AG09309 (cell line): ENCODE measurements around the gene DBNL.
"Not testable (repeated sequence)": the region's sequence is repeated elsewhere in the genome, so short reads cannot be mapped to it uniquely, and the experiment has no call there.

Experiments used
- DNase-seq: peaks from one replicate; pipeline ENCODE4 v3.0.0-alpha.2; 2010; ENCODE audit warnings: low read depth
- H3K4me3 ChIP-seq: 2 replicates; pipeline ENCODE4 v1.5.1; 2011; ENCODE audit warnings: mild to moderate bottlenecking, low read depth, low read length, moderate library complexity; ENCODE audit not compliant: control insufficient read depth
- CTCF ChIP-seq: IDR thresholded peaks from 2 replicates; pipeline ENCODE4 v1.5.1; 2011; ENCODE audit warnings: mild to moderate bottlenecking, low read depth, low read length, inconsistent platforms; ENCODE audit not compliant: insufficient read depth, control insufficient read depth; ENCODE audit errors: missing control alignments

The DBNL gene

DNA sequence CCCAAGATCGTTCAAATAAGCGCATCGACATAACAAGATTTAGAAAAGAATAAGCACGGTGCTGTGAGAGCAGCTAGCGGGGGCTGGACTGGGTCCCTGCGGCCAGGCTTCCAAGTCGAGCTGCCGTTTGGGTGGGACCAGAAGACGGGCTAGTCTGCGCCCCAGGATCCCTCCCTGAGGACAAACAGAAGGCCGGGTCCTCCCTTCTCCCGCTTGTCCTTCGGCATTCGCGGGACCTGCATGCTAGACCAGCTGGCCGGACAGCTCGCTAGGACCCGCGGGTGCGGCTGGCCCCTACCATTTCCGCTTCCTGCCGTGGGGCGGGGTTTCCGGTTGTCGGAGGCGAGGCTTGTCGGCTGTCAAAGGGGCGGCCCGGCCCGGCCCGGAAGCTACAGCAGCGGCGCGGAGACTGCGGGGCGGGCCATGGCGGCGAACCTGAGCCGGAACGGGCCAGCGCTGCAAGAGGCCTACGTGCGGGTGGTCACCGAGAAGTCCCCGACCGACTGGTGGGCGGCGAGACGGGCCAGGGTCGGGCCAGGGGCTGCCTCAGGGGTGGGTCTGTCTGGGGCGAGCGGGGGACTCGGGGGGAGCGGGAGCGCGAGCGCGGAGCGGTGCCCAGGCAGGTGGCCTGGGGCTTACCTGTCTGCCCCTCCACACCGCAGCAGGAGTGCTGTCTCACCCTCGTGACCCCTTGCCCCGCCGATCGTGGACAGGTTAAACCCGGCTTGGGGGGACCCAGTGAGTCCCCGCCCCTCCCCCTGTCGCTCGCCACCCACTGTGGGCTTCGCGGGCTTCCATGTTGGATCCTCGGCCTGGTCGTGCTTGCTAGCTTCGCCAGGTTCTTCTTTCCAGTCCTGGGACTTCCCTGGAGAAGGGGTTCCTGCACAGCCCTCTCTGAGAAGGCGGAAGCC is at the start of gene DBNL:
TSS of gene DBNL (plus strand) at position 388 of the 911 bp plus-strand sequence. CDS start at position 424, 36 bp downstream.
- H3K4me3 ChIP-seq: peak within 1 kb of the TSS; percentile 93
- TF ChIP-seq CTCF: no peak
- DNase-seq: peak; percentile 20

DNA sequence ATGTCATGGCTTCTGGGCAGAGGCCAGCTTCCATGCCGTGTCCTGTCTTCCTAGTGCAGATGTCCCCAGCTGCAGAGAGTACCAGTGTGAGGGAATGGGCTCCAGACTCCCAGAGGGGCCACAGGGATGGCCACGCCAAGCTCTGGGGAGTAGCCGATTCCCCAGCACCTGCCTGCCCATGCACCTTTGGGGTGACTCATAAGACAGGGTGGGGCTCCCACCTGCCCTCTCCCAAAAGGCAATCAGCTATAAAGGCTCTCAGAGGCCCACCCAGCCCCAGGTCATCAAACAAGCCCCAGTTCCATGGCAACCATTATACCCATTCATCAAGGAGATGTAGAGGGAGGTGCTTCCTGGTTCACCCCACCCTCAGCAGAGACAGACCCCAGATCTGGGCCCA is 47.0 kb upstream of the DBNL start, which contains the start of gene SPDYE1:
TSS of gene SPDYE1 (plus strand) at position 366 of the 400 bp plus-strand sequence. CDS start 2,053 bp downstream, outside the sequence.
- not testable (repeated sequence) for DNase-seq, H3K4me3 ChIP-seq

- DNase-seq, H3K4me3 ChIP-seq: not testable (repeated sequence)
Observed at GRCh38 chr7:44012081-44012480, 32.4 kb upstream of the DBNL start.

- not testable (repeated sequence) for DNase-seq, H3K4me3 ChIP-seq
Observed at GRCh38 chr7:44015090-44015489, 29.4 kb upstream of the DBNL start.

DNA sequence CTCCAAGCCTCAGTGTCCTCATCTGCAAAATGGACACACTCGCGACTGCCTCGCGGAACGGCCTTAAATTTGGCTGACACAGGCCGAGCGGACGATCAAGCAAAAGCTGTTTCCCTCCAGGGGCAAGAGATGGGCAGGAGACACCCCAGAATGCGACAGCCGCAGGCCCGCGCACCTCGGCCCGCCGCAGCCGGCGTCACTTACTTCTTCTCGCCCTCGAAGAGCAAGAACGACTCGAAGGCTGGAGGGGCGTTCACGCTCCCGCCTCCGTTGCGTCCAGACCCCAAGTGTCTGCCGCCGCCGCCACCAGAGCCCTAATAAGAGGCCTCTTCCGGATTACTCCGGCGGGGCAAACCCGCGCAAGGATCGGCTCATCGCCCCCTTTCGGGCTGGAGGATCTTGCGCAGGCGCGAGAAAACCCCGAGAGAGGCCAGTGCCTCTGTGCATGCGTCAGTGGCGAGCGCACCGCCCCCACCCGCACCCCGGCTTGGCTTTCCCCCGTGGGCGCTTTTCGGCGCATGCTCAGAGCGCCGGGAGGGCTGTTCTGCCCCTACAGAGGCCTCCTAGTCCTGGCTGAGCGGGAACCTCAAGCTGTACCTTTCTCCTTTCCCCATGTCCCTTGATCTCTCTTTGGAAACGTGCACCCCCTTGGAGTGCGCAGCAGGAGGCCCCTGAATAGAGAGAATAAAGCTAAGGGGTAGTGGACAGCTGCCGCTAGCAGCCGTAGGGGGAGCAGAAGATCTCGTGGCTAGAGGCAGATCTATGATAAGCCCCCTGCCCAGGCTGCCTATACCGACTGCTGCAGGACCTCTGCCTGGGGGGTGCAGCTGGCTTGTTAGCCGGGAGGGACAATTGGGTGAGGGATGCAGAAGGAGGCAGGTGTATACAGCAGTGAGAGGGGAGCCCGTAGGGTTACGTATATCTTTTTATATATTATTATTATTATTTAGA is 25.4 kb upstream of the DBNL start:
- peak; percentile 71 for TF ChIP-seq CTCF

GRCh38 chr7:44019825-44020224 is 24.7 kb upstream of the DBNL start:
- DNase-seq, H3K4me3 ChIP-seq: not testable (repeated sequence)

More for the DNA sequence above, 25.4 kb upstream of the DBNL start:
- peak overlapping the region; percentile 75 for H3K4me3 ChIP-seq
- DNase-seq: peak; percentile 78

DNA sequence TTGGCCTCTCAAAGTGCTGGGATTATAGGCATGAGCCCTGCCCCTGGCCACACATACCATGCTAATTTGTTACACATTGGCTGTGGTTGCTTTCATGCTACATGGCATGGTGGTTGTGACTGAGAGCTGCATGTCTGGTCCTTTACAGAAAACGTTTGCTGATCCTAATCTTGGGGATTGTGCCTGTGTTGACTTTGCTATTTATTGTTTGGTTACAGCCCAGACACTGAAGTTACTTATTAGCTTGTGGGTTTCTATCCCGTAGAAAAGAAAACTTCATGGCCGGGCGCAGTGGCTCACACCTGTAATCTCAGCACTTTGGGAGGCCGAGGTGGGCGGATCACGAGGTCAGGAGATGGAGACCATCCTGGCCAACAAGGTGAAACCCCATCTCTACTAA is 22.4 kb upstream of the DBNL start:
- not testable (repeated sequence) for H3K4me3 ChIP-seq, DNase-seq

DNA sequence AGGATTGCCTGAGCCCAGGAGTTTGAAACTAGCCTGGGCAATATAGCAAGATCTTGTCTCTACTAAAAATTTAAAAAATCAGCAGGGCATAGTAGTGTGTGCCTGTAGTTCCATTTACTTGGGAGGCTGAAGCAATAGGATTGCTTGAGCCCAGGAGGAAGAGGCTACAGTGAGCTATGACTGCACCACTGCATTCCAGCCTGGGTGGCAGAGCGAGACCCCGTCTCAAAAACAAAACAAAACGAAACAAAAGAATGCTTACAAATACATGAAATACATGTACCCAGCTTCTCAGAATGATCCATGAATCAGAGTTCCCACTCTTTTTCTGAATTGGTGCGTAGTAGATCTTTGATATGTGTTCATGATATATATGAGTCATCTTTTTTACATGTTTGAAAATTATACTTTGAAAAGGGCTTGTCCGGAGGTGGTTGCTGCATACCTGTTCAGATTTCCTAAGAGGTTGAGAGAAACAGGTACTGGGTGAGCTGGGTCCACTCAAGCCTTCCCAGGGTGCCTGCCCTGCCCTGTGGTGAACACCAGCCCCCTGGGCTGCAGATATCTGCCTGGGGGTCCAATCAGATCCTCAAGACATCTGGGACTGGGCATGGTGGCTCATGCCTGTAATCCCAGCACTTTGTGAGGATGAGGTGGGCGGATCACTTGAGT is 21.6 kb upstream of the DBNL start:
- DNase-seq, H3K4me3 ChIP-seq: not testable (repeated sequence)

- not testable (repeated sequence) for H3K4me3 ChIP-seq, DNase-seq
Observed at GRCh38 chr7:44029433-44029832, 15.1 kb upstream of the DBNL start.

GRCh38 chr7:44030029-44030428 is 14.5 kb upstream of the DBNL start:
- not testable (repeated sequence) for H3K4me3 ChIP-seq, DNase-seq

DNA sequence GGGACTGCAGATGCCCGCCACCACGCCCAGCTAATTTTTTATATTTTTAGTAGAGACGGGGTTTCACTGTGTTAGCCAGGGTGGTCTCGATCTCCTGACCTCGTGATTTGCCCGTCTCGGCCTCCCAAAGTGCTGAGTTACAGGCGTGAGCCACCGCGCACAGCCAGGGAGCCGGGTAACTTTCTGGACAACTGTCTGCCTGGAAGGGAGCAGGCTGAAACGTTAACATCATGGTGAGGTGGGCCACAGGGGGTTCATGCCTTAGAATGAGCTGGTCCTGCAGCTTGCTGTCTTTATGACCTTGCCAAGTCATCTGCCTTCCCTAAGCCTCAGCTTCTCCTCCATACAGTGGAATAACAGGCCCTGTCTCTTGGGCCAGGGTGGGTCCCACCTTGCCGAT is 13.2 kb upstream of the DBNL start:
- not testable (repeated sequence) for DNase-seq, H3K4me3 ChIP-seq

DNA sequence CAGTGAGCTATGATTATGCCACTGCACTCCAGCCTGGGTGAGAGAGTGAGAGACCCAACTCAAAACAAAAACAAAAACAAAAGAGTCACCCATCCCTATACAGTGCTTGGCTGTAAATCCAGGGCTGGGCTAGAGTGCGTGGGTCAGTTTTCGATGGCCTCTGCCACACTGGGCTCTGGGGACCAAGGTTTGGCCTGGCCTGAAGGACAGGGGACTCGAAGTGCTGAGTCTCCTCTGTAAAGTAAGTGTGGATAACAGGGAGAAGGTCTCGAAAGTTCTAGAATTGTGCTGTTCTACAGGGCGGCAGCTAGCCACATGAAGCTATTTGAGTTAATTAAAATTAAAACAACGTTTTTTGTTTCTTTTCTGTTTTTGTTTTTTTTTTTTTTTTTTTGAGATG is 12.5 kb upstream of the DBNL start:
- DNase-seq, H3K4me3 ChIP-seq: not testable (repeated sequence)

- not testable (repeated sequence) for DNase-seq, H3K4me3 ChIP-seq
Observed at GRCh38 chr7:44033971-44034844, 10.3 kb upstream of the DBNL start.

DNA sequence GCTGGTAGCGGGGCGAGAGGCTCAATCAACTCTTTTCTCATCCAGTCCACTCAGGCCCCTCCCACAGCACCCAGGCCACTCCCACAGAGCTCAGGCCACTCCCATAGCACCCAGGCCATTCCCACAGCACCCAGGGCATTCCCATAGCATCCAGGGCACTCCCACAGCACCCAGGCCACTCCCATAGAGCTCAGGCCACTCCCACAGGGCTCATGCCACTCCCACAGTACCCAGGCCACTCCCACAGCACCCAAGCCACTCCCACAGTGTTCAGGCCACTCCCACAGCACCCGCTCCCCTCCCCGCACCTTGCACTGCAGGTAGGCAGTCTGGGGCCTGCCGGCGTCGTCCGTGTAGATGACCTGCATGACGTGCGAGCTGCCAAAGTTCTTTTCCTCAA is 8.1 kb upstream of the DBNL start:
- H3K4me3 ChIP-seq, DNase-seq: not testable (repeated sequence)
